GM18520 (cell line): Measurements from ENCODE around the gene NME4.

ENCODE experiments used
- ATAC-seq: cut with Tn5 transposase; IDR thresholded peaks from one replicate; pipeline ENCODE4 v1.9.1; 2021; ENCODE audit not compliant: unreplicated experiment

Gene NME4

DNA sequence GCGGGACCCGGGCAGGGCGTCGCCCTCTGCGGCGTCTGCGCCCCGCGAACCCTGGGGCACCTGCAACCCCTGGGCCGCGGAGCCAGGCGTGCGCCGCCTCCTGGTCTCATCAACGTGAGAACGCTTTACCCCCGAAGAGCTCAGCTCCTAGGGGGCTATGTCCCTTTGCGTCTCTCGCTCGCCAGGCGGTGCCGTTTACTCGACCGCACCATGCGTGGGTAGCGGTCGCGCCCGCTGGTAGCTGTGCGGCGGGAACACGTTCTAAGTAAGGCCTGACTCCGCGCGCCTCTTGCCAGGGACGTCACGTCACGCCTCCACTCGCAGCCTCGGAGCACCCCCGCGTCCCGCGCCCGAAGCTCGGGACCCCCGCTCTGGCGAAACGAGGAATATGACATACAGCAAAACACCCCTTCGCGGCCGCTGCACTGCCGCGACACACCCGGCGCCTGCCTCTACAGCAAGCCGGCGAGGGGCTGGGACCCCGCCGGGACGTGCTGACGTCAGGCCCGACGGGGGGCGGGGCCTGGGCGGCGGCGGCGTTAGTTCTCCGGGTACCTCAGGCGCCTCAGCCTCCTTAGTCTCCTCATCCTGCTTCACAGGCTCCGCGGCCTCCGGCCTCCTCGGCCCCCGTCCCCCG is 28.2 kb downstream of the NME4 start, which contains the start of gene RAB11FIP3:
RAB11FIP3 (plus strand) TSS at position 568 of the 637 bp plus-strand sequence. CDS start 358 bp downstream, outside the sequence.
- peak; percentile 64 for ATAC-seq

DNA sequence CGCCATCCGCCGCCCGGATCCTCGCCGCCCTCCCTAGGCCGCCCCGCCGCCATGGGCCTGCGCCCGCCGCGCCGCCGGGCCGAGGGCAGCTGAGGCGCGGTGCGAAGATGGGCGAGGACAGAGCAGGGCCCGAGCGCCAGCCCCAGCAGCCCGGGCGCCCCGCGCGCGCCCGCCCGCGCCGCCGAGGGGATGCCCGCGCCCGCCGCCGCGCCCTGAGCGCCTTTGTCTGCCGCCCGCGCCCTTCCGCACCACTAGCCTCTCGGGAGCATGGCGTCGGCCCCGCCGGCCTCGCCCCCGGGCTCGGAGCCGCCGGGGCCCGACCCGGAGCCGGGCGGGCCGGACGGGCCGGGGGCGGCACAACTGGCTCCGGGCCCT is 28.7 kb downstream of the NME4 start:
- ATAC-seq, result peak; percentile 16

GRCh38 chr16:426115-426905 is 29.3 kb downstream of the NME4 start:
- ATAC-seq, result no peak

DNA sequence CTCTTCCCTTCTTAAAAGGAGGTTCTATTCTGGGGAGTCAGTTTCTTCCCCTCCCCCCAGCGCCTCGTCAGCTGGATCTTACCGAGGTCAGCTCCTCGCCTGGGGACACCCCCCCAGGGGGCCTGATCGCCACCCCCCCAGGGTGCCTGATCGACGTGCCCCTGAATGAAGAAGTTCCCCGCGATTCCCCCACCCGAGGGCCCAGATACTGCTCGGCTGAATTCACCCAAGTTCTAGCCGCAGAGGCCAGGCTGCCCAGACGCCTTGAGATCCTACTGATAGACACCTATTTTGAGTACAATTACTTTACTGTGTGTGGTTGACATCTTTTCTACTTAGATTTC is 29.9 kb downstream of the NME4 start:
- no peak for ATAC-seq

DNA sequence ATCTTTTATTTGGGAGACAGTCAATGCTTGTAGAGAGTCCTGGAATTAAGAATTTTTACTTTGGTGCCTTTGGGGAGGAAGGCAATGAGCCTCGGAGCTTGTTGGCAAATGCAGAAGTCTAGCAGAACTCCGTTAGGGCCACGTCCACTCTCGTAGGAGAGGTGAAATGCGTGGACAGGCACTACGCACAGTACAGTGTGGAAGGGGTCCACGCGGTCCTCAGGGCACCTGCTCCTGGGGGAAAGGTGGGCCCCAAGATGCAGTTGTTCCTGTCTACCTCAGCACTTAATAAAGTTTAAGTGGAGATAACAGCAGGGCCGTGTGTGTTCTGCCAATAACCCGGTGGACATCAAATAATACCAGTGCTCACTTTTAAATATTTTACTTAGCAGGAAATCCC is 30.3 kb downstream of the NME4 start:
- ATAC-seq, result no peak

GRCh38 chr16:430904-431303 is 33.9 kb downstream of the NME4 start:
- ATAC-seq, result no peak

GRCh38 chr16:440627-441026 is 43.6 kb downstream of the NME4 start:
- no peak for ATAC-seq

DNA sequence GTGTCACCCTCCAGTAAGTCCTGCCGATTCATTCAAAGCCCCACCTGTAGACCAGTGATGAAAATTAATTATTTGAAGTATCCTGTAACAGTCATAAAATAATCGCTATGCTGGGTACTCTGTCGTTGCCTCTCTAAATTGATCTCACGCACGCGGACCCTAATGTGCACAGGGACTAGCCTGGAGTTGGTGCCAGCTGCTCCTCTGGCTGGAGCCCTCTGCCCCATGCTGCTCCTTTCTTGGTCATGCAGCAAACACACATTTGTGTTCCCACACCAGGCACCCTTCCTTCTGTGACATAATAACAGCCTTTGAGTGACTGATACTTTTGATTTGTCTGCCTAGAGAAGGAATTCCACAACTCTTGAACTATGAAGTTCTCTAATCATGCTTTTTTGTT is 44.4 kb downstream of the NME4 start:
- no peak for ATAC-seq

GRCh38 chr16:442976-443375 is 46.0 kb downstream of the NME4 start:
- no peak for ATAC-seq

DNA sequence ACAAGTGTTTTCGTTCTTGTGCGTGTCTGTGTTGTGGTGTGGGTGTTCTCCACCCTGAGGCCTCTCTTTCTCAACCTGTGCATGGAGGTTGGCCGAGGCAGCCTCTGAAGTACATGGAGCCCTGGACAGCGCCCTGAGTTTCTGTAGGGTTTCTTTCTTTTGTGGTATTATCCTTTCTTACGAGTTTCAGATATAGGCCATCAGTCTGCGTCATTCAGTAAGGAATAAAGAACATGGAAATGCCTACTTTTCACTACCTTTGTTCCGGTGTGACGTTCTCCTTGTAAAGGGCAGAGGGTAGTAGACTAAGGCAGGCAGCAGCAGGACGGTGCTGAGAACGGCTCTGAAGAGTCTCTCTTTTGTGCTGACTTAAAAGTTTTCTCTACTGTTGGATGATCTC is 47.0 kb downstream of the NME4 start:
- ATAC-seq, result no peak

DNA sequence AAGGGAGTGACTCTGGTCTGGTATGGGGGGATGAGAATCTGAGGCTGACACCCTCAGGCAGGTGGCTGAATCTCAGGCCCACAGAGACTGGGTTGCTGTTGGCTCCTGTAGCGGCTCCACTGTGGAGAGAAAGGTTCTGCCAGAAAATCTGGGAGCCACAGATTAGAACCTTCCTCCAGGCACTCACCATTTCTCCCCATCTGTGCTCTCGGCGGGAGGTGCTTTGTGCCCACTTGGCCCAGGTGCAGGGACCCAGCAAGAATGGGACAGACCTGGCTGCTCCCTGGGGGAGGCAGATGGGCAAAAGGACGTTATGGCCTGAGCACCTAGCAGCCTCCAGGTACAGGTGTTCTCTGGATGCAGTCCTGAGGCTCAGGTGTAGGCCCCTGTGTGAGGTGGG is 48.6 kb downstream of the NME4 start:
- ATAC-seq, result no peak
